Measurements from ENCODE around the gene FKBP5.

DNA sequence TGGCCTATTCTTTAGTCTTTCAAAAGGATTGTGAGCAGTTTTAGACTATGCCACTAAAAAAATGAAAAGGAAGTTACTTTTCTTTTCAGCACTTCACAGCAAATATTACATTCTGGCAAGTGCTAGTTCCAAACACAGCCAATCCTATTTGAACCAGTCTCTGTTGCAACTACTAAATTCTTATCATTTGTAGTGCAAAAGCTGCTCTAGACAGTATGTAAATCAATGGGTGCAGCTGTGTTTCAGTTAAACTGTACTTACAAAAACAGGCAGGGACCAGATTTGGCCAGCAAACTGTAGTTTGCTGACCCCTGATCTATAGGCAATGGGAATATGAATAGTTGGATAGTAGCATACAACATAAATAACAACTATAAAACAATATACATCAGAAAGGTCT, 107.9 kb downstream of the FKBP5 start:
- TF ChIP-seq CTCF (IDR thresholded peaks at IDR 0.05; ENCODE audit: low read length) (no peak), EZH2 (IDR thresholded peaks at IDR 0.05; ENCODE audit: borderline replicate concordance, low read length) (no peak)

All from OCI-LY1 (cell line).